GM18867 (cell line): Measurements from ENCODE around the gene KRT85.
A peak's percentile ranks its signal among the peaks of the same experiment; 100 is the strongest.

Experiments used
- ATAC-seq: cut with Tn5 transposase; IDR thresholded peaks from one replicate; pipeline ENCODE4 v1.9.1; 2021; ENCODE audit warnings: mild to moderate bottlenecking, moderate library complexity; ENCODE audit not compliant: unreplicated experiment

The KRT85 gene

GRCh38 chr12:52369211-52369610 is 1.9 kb upstream of the KRT85 start:
- no peak for ATAC-seq

- ATAC-seq: no peak
These were observed 1.2 kb upstream of the KRT85 start for GRCh38 chr12:52368508-52368907.

- no peak for ATAC-seq
These were observed 595 bp upstream of the KRT85 start for GRCh38 chr12:52367876-52368275.

DNA sequence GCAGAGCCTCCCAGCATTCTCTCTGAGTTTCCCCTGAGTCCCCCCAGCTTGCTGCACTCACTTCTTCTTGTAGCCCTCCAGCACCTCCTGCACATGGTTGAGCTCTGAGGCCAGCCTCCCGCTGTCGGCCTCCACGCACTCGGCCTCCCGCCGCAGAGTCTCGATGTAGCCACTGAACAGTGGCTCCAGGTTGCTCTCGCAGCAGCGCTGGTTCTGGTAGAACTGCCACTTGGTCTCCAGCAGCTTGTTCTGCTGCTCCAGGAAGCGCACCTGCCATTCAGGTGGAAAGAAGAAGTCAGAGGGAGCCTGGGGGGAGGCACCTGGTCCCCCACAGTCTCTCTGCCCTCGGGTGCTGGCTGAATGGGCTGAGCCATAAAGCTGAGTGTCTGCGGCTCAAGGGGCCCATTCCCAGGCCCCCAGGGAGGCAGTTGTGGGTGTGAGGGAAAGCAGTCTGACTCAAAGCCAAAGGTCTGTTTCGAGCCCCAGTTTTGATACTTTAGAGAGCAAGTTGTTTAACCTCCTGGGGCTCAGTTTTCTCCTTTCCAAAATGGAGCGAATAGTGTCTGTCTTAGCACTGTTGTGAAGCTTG is 2.3 kb downstream of the KRT85 start:
- no peak for ATAC-seq

GRCh38 chr12:52364061-52364460 is 3.2 kb downstream of the KRT85 start:
- no peak for ATAC-seq

DNA sequence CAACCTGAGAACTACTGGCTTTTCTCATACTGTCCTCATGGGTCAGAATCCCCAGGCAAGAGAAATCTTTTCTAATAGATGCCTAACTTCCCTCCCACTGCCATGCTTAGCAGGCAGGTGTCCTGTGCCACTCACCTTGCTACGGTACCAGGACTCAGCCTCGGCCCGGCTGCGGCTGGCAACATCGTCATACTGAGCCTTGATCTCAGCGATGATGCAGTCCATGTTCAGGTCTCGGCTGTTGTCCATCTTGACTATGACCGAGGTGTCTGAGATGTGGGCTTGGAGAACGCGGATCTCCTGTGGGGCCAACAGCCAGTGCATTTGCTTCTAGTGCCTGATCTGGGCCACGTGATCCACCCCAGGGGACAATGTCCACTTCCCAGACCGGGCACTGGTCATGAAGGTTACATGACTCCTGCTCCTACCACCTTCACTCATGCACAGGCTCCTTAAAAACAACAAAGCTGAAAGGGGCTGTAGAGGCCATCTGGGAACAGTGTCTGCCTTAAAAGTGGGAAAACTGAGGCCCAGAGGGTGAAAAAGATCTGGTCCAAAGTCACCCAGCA is 4.1 kb downstream of the KRT85 start:
- no peak for ATAC-seq

DNA sequence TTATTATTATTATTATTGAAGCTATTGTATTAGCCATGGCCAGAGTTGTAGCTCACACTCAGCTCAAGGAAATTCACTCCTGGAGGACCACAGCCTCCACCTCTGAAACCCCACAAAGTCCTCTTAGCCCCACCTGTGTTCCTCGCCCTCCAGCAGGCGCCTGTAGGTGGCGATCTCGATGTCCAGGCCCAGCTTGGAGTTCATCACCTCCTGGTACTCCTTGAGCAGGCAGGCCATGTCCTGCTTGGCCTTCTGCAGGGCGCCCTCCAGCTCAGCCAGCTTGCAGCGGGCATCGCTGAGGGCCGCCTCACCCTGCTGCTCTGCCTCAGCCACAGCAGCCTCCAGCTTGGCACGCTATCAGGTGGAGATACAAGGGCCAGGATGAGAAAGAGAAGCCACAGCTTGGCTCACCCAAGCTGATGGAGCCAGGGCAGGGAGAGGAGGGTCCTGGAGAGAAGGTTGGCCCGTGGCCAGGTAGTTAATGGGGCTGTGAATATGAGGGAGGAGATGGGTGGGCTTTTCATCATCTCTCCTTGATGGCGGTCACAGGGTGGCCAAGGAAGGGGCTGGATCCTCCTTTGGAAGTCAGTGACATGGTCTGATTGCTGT is 5.1 kb downstream of the KRT85 start:
- no peak for ATAC-seq

DNA sequence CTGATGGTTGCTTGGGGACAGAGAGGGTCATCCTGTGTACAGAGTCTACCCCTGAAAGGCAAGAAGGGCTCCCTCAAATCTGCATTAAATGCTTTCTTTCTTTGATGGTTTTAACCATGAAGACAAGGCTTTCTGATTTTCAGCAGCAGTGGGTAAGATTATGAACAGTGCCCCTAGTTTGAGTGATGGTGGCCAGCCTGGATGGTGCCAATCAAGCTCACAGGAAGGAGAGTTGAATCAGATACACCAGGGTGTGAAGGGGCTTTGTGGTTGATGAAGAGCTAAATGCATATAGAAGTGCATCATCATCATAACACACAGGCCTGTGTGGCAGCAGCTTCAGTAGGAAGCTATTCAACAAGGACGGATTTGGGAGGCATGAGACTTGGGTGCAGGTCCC is 5.7 kb downstream of the KRT85 start:
- ATAC-seq: no peak

DNA sequence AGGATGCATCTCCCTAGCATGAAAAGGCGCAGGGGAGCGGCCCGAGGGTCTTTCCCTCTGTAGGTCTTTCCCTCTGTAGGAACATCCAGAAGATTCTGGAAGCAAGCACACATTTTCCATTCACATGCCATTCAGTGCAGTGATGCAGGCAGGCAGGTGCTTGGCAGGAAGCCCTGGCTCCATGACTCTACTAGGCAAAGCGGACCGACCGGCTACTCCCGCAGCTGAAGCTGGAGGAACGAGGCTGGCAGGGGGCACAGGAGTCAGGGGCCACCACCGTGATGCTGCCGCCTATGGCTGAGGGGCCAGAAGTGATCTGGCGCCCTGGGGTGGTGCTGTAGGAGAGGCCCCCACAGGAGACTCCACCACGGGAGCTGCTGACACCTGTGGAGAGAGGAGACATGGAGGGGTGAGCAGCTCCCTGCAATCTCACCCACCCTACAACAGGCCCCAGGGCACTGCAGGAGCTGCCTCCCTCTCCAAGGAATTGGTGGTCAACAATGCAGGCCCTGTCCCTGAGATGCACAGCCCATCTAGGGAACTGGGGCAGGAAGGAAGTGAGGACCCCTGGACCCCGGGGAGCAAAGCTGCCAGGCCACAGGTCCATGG is 6.5 kb downstream of the KRT85 start:
- ATAC-seq: no peak

GRCh38 chr12:52360106-52360662 is 7.1 kb downstream of the KRT85 start:
- no peak for ATAC-seq

DNA sequence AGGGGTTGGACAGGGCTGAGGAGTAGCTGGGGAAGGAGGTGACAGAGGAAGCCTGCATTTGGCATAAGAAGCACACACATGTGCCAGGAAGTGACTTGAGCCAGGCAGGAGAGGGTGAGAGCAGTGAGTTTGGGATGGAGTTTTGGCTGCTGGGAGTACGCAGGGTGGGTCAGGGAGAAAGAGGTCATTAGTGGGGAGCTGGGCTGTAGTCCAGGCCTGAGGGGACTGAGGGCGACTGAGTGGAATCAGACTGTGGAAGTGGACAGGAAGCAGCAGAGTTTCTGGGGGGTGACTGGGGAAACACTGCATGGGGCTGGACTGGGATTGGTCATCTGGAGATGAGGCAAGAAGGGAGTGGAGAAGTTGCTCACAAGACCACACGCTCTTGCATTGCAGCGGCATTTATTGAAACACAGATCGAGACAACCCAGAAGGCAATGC is 7.6 kb downstream of the KRT85 start:
- ATAC-seq: no peak

DNA sequence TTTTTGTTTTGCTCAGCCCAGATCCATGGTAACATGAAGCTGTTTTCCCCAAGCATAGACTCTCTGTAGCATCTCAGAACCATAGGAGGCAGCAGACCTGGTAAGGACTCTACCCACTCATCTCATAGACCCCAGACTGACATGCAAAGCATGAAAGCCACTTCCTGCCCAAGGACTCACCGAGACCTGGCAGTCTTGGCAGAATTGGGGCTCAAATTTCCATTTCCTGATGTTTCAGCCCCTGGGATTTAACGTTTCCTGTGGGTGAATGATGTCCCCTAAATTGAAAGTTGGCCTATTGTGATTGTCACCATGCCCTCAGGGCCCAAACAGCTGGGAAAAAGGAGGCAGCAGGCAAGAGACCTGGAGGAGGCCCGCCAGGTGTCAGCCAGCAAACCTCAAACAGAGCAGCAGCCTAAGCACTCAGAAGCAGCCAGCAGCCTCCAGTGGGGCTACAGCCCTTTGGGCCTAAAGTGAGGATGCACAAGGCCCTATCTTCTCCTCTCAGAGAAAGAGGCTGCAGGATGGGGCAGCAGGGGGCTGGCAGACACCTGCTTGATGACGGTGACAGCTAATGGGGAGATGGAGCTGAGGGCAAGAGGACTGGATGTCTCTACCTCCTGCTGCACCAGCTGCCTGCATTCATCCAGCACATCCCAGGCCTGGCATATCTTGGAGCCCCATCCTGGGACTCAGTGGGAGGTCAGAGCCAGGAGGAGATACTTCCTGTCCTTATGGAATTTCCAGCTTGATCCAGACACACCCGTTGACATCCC is 8.5 kb downstream of the KRT85 start:
- peak; percentile 98 for ATAC-seq

GRCh38 chr12:52356762-52357580 is 10.3 kb downstream of the KRT85 start:
- ATAC-seq: no peak

DNA sequence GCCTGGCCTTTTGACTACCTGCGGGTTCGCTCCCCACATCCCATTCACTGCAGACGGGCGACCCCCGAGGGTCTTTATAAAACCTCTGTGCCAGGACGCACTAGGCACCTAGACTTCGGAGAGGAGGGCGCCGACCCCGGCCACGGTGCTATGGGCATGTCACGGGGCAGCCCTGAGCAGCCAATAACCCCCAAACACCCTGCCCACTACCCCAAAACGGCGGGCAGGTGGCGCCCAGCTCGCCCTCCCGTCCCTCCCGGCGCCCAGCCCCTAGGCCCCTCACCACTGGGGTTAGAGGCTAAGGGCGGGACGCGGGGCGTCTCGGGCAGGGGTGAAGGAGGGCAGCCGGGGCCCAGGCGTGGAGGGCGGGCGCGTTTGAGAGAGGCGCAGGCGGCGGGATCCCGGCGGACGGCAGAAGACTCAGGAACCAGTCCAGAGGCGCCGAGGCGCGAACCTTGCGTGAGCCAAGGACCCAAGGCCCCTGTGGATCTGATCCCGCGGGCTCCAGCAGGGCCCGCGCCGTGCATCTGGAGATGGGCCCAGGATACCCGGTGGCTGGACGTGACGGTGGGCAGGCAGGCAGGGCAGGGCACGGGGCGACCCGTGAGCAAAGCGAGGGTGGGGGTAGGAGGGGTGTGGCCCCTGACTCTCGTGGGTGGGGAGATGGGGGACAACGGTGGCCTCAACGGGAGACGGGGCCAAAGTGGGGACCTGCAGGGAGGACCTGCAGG is 11.1 kb downstream of the KRT85 start:
- no peak for ATAC-seq

- ATAC-seq: no peak
These were observed 12.1 kb downstream of the KRT85 start for GRCh38 chr12:52355176-52355575.

DNA sequence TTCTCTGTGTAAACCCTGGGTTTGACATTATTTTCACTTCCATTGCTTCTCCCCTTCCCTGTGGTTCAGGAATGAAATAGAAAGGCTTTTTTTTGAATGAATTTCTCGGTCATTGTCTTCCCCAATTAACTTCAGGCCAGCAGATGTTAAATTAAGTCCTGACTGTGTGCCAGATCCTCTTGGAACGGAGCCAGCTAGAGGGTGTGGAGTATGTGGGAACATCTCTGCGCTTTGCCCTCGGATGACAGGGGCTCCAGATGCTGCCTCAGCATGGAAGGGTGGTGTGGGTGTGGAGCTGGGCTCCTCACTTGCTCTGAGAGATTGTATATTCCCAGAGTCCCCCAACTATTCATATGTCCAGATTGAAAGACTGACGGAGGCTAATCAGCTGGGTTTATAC is 13.1 kb downstream of the KRT85 start:
- no peak for ATAC-seq

DNA sequence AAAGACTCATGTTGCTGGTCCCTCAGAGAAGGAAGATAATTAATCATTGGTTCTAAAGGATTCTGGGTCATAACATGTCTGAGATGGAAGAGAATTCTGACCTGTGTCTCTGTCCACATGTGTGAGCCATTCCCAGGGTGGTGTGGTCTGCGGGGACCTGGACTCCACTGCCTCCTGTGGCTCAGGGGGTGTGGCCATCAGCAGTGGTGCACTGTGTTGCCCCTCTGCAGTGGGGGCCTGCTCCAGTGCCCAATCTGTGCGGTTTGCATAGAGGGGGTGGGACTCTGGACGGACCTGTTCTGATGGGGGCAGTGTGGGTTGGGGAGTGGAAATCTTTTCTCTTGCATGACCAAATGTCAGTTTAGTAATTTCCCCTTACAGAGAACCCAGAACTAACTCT is 13.5 kb downstream of the KRT85 start:
- no peak for ATAC-seq

DNA sequence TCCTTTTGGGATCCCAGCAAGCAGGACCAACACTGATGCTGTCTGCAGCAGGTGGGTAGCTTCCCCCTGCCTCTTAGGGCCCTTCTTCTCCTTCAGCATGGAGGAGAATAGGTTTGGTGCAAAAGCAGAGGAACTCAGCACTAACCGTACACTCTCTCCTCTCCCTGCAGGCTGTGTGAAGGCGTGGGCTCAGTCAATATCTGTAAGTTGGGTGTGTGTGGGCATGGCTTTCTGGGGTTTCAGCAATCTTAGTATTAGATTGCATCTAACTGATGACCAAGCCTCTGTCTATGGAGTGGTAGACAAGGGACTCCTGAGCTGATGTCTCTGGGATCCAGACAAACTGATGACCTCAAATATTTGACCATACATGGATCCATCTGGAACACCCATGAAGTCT is 14.3 kb downstream of the KRT85 start:
- no peak for ATAC-seq

- no peak for ATAC-seq
These were observed 15.9 kb downstream of the KRT85 start for GRCh38 chr12:52351196-52352059.
